PFSK-1 (cell line): ENCODE data around the gene PRKAG2.

Experiments
- FOXP2 ChIP-seq: optimal IDR thresholded peaks from 2 replicates; pipeline ENCODE3; 2011; ENCODE audit warnings: borderline replicate concordance, control low read depth, inconsistent platforms; ENCODE audit not compliant: insufficient read depth; ENCODE audit errors: extremely low read length, extremely low read depth
- POLR2AphosphoS5 ChIP-seq: IDR thresholded peaks from 2 replicates; pipeline ENCODE4 v1.6.1; 2012; ENCODE audit warnings: low read depth, mild to moderate bottlenecking, control low read depth, low read length, moderate library complexity
- SIN3A ChIP-seq: IDR thresholded peaks from 2 replicates; pipeline ENCODE4 v1.6.1; 2012; ENCODE audit warnings: mild to moderate bottlenecking, low read length, moderate library complexity, borderline replicate concordance; ENCODE audit not compliant: insufficient read depth
- TAF1 ChIP-seq: IDR thresholded peaks from 2 replicates; pipeline ENCODE4 v1.6.1; 2012; ENCODE audit warnings: low read length, control low read depth, borderline replicate concordance; ENCODE audit not compliant: insufficient read depth
- TF ChIP-seq, protein P1 (sequence below), 2 experiments: IDR thresholded peaks; 2 replicates each; pipeline versions ENCODE4 v1.6.1 to v1.8.0; 2011 to 2012; ENCODE audit warnings: low read depth in 2 of 2, low read length in 2 of 2, control low read depth in 1 of 2, inconsistent platforms in 1 of 2, mild to moderate bottlenecking in 1 of 2, moderate library complexity in 1 of 2; ENCODE audit not compliant: insufficient read depth in 1 of 2

Gene PRKAG2

DNA sequence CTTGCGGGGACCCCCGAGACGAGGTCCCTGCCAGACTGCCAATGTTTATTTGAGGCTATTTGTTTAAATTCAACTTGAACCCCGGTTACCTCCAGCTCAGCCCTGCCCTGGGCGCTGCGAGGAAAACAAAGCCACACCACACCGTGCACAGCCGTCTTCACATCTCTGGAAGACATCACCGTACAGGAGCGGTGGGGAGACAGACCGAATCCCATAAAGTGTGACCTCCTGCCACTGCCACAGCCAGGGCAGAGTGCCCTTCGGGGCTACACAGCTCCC is 40.0 kb downstream of the PRKAG2 start:
- TF ChIP-seq TAF1: no peak
- TF ChIP-seq FOXP2: no peak
- TF ChIP-seq SIN3A: no peak
- TF ChIP-seq POLR2AphosphoS5: no peak
- TF ChIP-seq, protein P1, sequence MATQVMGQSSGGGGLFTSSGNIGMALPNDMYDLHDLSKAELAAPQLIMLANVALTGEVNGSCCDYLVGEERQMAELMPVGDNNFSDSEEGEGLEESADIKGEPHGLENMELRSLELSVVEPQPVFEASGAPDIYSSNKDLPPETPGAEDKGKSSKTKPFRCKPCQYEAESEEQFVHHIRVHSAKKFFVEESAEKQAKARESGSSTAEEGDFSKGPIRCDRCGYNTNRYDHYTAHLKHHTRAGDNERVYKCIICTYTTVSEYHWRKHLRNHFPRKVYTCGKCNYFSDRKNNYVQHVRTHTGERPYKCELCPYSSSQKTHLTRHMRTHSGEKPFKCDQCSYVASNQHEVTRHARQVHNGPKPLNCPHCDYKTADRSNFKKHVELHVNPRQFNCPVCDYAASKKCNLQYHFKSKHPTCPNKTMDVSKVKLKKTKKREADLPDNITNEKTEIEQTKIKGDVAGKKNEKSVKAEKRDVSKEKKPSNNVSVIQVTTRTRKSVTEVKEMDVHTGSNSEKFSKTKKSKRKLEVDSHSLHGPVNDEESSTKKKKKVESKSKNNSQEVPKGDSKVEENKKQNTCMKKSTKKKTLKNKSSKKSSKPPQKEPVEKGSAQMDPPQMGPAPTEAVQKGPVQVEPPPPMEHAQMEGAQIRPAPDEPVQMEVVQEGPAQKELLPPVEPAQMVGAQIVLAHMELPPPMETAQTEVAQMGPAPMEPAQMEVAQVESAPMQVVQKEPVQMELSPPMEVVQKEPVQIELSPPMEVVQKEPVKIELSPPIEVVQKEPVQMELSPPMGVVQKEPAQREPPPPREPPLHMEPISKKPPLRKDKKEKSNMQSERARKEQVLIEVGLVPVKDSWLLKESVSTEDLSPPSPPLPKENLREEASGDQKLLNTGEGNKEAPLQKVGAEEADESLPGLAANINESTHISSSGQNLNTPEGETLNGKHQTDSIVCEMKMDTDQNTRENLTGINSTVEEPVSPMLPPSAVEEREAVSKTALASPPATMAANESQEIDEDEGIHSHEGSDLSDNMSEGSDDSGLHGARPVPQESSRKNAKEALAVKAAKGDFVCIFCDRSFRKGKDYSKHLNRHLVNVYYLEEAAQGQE (IDR thresholded peaks at IDR 0.05; ENCODE audit: insufficient read depth in 1 of 2, low read depth in 2 of 2, low read length in 2 of 2): no peak

DNA sequence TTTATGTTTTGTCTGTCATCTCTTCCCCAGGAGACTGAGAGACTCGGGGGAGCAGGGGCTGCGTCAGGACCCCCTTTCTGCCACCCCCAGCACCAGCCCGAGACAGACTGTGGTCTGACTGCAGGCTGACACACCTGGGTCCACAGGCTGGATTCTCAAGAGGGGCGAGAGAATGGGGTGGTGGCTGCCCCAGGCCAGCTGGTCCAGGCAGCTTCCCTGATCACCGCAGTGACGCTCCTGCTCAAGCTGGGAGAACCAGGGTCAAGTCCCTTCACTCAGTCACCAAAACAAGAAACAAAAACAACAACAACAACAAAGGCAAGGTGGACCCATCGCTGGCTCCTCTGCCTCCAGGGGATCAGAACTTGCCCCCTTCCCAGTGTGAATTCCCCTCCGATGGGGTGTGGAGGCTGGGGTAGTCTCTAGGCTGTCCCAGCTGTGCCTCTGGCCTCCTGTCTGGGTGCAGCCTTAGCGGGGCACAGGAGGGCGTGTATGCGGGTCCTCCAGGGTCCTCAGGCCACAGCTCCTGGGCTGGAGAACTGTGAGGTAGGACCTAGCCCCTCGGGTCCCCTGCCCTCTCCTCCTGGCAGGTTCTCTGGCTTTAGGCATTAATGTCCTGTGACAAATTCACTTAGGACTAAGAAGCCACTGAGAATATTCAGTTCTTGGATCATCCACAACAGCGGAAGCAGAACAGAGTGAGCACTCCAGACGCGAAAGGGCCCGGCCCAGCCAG is 40.6 kb downstream of the PRKAG2 start:
- TF ChIP-seq TAF1: no peak
- TF ChIP-seq SIN3A: no peak
- TF ChIP-seq POLR2AphosphoS5: no peak

DNA sequence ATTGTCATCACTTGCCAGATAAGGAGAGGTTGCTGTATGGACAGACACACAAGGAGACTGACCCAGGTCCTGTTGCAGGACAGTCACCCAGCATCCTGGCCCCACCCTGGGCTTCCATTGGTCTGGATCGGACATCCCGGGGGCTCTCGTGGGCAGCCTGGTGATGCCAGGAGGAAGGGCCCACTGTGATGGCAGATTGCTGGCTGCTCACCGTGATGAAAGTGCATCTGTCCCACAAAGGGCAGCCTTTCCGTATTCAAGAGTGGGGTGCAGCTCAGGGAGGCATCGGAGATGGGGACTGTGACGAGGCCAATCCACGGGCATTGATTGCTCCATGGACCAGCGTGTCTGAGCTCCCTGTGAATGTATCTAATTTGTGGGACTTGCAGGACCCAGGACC is 41.3 kb downstream of the PRKAG2 start:
- no peak for TF ChIP-seq SIN3A
- no peak for TF ChIP-seq FOXP2
- TF ChIP-seq, protein P1 (IDR thresholded peaks at IDR 0.05; ENCODE audit: insufficient read depth in 1 of 2, low read depth in 2 of 2, low read length in 2 of 2): no peak
- no peak for TF ChIP-seq POLR2AphosphoS5
- TF ChIP-seq TAF1: no peak

DNA sequence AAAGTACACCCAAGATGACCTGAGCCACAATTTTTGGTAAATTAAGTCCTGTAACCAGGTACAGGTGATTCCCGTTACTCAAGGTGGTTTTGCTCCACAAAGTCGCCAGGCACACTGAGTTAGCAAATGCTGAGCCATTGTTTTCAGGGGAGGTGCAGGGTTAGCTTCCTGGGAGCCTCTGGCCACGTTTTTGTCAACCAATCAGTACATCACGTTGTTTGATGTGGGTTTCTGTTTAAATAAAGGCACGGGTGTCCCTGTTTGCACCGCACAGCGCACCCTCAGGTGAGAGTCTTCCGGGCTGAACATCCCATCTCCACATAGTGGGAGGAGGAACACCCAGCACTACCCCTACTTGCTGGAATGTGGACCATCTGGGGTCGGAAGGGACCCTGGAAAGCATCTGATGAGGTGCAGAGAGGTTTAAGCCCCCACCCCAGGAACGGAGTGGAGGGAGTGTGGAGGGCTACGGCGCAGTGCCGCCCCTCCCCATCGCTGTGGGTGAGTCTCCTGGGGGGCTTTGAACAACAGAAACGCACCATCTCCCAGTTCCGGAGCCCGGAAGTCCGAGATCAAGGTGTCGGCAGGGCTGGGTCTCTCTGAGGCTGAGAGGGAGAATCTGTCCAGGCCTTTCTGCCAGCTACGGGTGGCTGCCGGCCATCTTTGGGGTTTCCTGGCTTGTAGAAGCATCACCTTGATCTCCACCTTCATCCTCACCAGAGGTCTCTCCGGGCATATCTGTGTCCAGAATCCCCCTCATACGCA is 42.5 kb downstream of the PRKAG2 start:
- TF ChIP-seq FOXP2 (no peak), POLR2AphosphoS5 (no peak), SIN3A (no peak), TAF1 (no peak)
- TF ChIP-seq, protein P1 (IDR thresholded peaks at IDR 0.05; ENCODE audit: insufficient read depth in 1 of 2, low read depth in 2 of 2, low read length in 2 of 2): no peak

DNA sequence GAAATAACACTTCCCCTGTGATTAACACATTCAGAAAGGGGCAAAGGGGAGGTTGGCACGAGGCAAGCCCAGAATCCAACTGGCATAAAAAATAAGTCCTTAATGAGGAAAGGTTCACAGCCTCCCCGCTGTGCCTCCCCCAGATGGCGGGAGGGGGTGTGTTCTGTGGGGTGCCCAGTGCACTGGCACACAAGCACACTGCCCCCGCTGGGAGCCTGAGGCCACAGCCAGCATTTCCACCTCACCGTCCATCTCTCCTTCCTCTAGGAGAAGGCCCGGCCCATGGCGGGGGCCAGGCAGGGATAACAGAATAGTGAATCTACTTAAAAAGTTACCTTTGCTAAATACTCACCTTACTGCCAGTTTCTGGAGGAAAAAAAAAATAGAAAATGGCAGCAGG is 43.2 kb downstream of the PRKAG2 start:
- TF ChIP-seq TAF1 (no peak), FOXP2 (no peak), SIN3A (no peak), POLR2AphosphoS5 (no peak)
- TF ChIP-seq, protein P1 (IDR thresholded peaks at IDR 0.05; ENCODE audit: insufficient read depth in 1 of 2, low read depth in 2 of 2, low read length in 2 of 2): no peak
